Thymus (tissue), 11 donors: ENCODE measurements around the gene IL3. TPM values are rescaled to one million over a fixed set of nuclear protein-coding genes. Genes with fewer than 3 reads are reported as not detected.

Experiments
- DNase-seq, 9 donors: peaks; one replicate each; pipeline ENCODE4 v3.0.0-alpha.2; 2013; ENCODE audit warnings: low spot score in 9 of 9, low read depth in 6 of 9, missing footprints in 1 of 9
- H3K27ac ChIP-seq, 2 donors: one replicate each; pipeline ENCODE4 v1.5.1; 2013; ENCODE audit warnings: control low read depth in 1 of 2, low read depth in 1 of 2, low read length in 1 of 2, mild to moderate bottlenecking in 1 of 2, moderate library complexity in 1 of 2
- H3K27me3 ChIP-seq, 2 donors: one replicate each; pipeline ENCODE4 v1.5.1; 2013; ENCODE audit warnings: low read length in 1 of 2; ENCODE audit not compliant: control insufficient read depth in 2 of 2, insufficient read depth in 1 of 2
- H3K36me3 ChIP-seq, 2 donors: one replicate each; pipeline ENCODE4 v1.5.1; 2013; ENCODE audit warnings: low read length in 1 of 2, mild to moderate bottlenecking in 1 of 2, moderate library complexity in 1 of 2; ENCODE audit not compliant: control insufficient read depth in 2 of 2, insufficient read depth in 2 of 2
- H3K4me1 ChIP-seq, 2 donors: one replicate each; pipeline ENCODE4 v1.5.1; 2013; ENCODE audit warnings: low read length in 2 of 2; ENCODE audit not compliant: control insufficient read depth in 2 of 2, insufficient read depth in 2 of 2
- H3K4me3 ChIP-seq, 2 donors: one replicate each; pipeline ENCODE4 v1.5.1; 2013; ENCODE audit warnings: low read length in 2 of 2, control low read depth in 1 of 2, mild to moderate bottlenecking in 1 of 2
- H3K9me3 ChIP-seq, 2 donors: one replicate each; pipeline ENCODE4 v1.5.1; 2013; ENCODE audit warnings: low read length in 1 of 2, mild to moderate bottlenecking in 1 of 2; ENCODE audit not compliant: control insufficient read depth in 2 of 2, insufficient read depth in 1 of 2
- WGBS: extraction: QIAGEN DNeasy Blood & Tissue Kit; methylation state at CpG from one replicate; pipeline ENCODE4 v1.1.7; 2013; 5-methylcytosine and 5-hydroxymethylcytosine counted together
- polyA plus RNA-seq: library from polyadenylated mRNA; stranded (reverse); fragments of 200-250 nt; gene quantifications from one replicate; pipeline ENCODE4 v1.2.3, GENCODE V29; 2013
- total RNA-seq: library from RNA; stranded (reverse); fragments of 120-200 nt; gene quantifications from one replicate; pipeline ENCODE4 v1.2.4, GENCODE V29; 2013
- donor health status: healthy.

IL3 gene
- total and polyA plus RNA-seq, 2 donors = 0.34 TPM; not detected in 1

DNA sequence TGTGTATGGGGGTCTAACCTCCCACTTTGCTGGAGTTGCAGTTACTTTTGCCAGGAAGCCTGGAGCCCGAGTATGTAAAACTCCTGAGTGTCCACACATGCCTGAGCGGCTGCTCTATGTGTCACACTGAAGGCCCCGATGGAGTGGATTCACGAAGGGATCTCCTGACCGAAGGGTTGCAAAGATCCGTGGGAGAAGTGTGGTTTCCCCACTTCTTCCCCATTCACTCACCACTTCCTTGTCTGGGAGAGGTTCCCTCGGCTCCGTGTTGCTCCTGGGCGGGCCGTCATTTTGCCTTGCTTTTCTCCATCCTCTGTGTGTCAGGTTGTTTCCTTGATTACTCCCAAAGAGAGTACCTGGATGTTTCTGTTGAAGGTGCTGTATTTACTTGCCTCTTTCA is 16.2 kb upstream of the IL3 start:
- Histone ChIP-seq H3K4me1 (no peaks in the 10 kb centered on the region), H3K27ac (no peak overlapping the region), H3K36me3 (no peaks in the 10 kb centered on the region), H3K9me3 (no peaks in the 10 kb centered on the region), H3K4me3 (no peak overlapping the region), H3K27me3 (no peaks in the 10 kb centered on the region)
- 40% methylated on average over 10 of the region's 10 CpGs for WGBS
- DNase-seq = no peak

DNA sequence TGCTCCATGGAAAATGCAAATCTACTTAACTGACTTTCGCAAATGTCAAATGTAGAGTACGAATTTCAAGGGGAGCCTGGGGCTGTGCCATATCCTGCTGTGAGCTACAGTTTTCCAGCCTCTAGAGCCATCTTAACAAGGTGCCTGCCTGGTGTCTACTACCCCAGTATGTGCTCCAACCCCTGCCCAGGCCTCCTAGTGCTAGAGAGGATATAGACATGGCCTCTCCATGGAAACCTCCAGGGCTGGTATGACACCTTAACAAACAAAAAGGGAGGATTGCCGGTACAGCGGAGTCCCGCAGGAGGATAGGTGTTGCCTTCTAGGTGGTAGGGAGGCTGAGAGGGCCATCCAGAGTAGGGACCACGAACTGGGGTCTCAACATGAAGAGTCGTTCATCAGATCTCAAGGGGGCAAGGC is 13.6 kb upstream of the IL3 start:
- H3K27me3 ChIP-seq = no peaks in the 10 kb centered on the region
- H3K36me3 ChIP-seq = no peaks in the 10 kb centered on the region
- H3K4me1 ChIP-seq = no peaks in the 10 kb centered on the region
- no peaks in the 10 kb centered on the region for H3K9me3 ChIP-seq
- WGBS = 95% methylated on average over 7 of the region's 7 CpGs
- H3K27ac ChIP-seq = no peak overlapping the region
- DNase-seq = no peak
- no peak overlapping the region for H3K4me3 ChIP-seq

DNA sequence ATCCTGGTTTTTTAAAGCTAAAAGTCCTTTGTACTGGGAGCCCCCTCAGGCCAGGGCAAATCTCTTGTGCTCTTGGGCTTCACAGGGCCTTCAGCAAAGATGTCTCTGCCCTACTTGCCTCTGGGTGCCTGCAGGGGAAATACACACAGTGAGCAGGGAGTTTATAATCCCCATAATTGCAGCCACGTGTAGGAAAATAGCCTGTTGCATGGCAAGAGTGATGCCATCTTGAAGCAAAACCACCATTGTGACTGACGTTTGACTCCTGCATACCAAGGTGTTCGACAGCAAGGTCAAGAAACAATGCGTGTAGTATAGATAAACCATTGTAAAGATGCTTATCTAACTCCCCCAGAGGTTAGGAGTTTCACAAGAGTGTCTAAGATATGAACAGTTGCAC is 11.4 kb upstream of the IL3 start:
- DNase-seq = no peak
- Histone ChIP-seq H3K27ac (no peak overlapping the region), H3K4me3 (no peak overlapping the region), H3K36me3 (no peaks in the 10 kb centered on the region), H3K4me1 (no peaks in the 10 kb centered on the region), H3K9me3 (no peaks in the 10 kb centered on the region), H3K27me3 (no peaks in the 10 kb centered on the region)
- 80% methylated on average over 4 of the region's 4 CpGs for WGBS

DNA sequence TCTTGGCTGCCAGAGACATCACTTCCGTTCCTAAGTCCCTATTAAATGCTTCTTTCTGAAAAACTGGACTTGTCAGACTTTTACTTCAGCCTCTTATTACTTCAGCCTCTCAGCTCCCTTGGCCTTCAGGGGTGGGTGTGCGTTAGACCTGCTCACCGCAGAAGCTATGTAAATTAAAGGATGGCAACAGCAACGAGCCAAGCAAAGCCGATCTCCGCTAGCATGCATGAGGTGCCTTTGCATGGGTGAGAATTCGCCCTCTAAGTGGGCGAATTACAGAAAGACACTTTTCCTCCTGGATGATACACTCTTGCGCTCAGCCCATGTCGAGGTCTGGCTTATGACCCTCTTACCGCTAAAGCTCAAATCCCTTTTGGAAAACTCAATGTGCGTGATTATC is 10.9 kb upstream of the IL3 start:
- Histone ChIP-seq H3K9me3 (no peaks in the 10 kb centered on the region), H3K27me3 (no peaks in the 10 kb centered on the region), H3K36me3 (no peaks in the 10 kb centered on the region), H3K4me1 (no peaks in the 10 kb centered on the region), H3K4me3 (no peak overlapping the region), H3K27ac (no peak overlapping the region)
- WGBS = 98% methylated on average over 12 of the region's 12 CpGs
- DNase-seq = no peak

DNA sequence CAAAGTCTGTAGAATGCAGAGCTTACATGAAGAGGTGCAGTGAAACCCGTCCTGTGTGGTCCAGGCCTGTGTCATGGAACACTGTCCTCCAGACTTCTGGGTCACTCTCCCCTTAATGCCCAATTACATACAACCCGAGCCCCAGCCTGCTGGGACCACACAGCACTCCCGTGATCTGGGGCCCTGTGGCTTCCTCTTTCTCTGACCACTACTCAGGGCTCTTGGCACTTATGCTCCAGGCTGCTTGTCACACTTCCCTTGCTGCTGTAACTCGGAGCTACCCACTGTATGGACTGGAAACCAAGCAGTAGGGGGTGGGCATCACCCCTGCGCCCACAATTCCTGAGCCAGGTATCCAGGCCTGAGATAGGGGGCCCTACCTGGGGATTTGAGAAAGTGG is 10.3 kb upstream of the IL3 start:
- no peaks in the 10 kb centered on the region for H3K27me3 ChIP-seq
- 39% methylated on average over 5 of the region's 5 CpGs for WGBS
- H3K4me3 ChIP-seq = no peak overlapping the region
- H3K27ac ChIP-seq = no peak overlapping the region
- H3K9me3 ChIP-seq = no peaks in the 10 kb centered on the region
- H3K36me3 ChIP-seq = no peaks in the 10 kb centered on the region
- no peak for DNase-seq
- no peaks in the 10 kb centered on the region for H3K4me1 ChIP-seq

DNA sequence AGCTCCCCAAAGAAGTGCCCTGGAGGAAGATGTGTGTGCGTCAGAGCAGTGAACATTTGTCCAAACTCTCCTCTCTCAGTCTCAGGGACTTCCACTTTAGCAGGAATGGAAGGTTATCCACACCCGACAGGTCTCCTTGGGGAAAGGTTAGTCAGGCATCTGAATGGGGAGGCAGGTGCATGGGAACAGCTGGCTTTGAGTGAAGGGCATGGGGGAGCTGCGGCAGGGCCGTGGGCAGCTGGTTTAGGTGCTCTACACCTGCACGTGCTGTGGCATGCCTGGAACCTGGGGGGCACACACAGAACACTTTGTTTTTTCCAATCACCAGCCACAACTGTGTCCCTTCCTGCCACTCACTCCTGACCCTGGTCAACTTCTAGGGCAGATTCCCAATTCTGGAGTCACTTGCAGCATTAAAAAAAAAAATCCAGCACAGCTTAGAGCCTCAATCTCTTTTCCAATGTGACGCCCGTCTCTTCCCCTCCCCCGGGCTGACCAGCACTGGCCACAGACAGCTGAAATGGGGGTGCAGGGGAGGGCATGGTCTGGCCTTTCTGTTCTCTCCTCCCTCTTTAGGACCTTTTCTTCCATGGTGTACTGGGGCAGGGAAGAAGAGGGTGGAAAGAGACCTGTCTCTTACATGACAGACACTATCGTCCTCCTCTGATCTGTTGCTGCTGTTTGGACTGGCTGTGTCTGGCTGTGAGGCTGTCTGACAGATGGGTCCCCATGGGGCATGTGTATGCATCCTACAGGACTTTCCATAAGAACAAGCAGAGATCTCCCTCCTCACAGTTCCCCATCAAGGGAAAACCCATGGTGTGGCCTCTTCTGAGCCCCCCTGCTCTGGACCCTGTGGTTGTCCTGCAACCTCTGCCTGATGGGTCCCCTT is 9.5 kb upstream of the IL3 start:
- DNase-seq = no peak
- H3K27me3 ChIP-seq = no peaks in the 10 kb centered on the region
- no peak overlapping the region for H3K27ac ChIP-seq
- no peak overlapping the region for H3K4me3 ChIP-seq
- H3K36me3 ChIP-seq = no peaks in the 10 kb centered on the region
- H3K9me3 ChIP-seq = no peaks in the 10 kb centered on the region
- peaks cover 0 to 1% of the 10 kb centered on the region in 2 donors for H3K4me1 ChIP-seq
- 87% methylated on average over 9 of the region's 9 CpGs for WGBS

DNA sequence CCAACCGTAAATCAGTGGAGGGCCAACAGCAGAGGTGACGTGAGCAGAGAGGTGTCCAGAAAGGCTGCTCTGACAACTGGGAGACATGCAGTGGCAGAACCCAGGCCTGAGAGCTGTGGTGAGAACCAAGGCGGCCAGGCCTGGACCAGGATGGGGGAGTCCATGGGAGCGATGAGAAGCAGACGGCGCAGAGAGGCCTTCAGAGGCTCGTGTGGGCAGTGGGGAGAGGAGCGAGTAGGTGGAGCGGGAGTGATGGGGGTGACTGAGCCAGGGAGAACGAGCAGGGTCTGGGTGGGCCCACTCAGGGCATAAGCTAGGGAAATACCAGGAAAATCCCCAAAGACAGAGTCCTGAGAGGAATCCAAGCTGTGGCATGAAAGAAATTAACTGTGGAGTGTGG is 7.9 kb upstream of the IL3 start:
- Histone ChIP-seq H3K36me3 (no peaks in the 10 kb centered on the region), H3K27me3 (no peaks in the 10 kb centered on the region), H3K9me3 (no peaks in the 10 kb centered on the region), H3K27ac (no peak overlapping the region), H3K4me1 (peaks cover 15 to 17% of the 10 kb centered on the region in 2 donors), H3K4me3 (no peak overlapping the region)
- no peak for DNase-seq
- WGBS = 85% methylated on average over 10 of the region's 10 CpGs

DNA sequence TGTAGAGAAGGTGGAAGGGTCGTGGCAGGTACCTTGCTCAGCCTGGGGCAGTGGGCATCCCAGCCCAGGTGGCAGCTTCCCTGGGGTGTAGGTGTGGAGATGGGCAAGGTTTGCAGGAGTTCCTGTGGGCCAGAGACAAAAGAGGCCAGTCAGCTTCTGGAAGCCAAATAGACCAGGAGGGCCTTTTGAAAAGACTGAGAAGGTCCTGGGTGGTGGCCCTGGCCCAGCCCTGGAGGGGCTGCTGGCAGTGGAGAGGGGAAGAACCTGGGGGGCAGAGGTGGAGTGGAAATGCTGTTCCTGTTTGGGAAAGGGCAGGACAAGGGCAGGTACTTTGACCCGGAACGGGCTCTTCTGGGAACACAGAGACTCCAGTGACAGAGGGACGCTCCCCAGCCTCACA is 7.0 kb upstream of the IL3 start:
- no peak for DNase-seq
- Histone ChIP-seq H3K36me3 (no peaks in the 10 kb centered on the region), H3K27ac (no peak overlapping the region), H3K4me3 (no peak overlapping the region), H3K4me1 (peaks cover 19 to 24% of the 10 kb centered on the region in 2 donors), H3K9me3 (no peaks in the 10 kb centered on the region), H3K27me3 (no peaks in the 10 kb centered on the region)
- WGBS = 91% methylated on average over 4 of the region's 4 CpGs

DNA sequence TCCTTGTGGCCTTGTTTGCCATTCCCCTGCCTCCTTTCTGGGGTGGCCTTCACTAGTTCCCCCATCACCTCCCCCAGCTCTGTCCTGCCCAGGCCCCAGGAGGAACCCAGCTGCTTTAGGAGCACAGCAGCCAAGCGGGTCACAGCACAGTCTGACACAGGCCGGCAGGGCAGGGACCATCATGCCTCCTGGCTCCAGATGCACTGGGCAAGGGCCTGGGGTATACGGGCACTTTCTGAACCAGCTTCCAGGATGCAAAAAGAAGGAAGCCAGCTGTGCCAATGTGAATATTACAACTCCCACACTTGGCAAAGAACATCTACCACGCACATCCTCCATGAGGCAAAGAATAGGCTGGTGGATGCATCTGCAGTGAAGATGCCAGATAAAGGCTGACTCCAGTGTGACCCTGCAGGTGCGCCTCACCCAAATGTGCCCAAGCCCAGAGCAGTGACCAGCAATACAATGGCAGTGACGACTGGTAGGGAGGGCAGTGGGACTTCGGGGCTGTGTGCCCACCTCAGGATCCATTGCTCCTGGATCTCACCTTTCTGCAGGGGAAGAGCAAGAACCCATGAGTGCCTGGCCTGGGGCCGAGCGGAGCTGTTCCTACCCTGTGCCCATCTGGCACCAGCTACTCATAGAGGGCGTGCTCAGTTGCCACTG is 6.3 kb upstream of the IL3 start:
- Histone ChIP-seq H3K4me1 (peaks cover 19 to 28% of the 10 kb centered on the region in 2 donors), H3K9me3 (no peaks in the 10 kb centered on the region), H3K4me3 (no peak overlapping the region), H3K36me3 (no peaks in the 10 kb centered on the region), H3K27me3 (no peaks in the 10 kb centered on the region), H3K27ac (no peak overlapping the region)
- DNase-seq = no peak
- 96% methylated on average over 10 of the region's 10 CpGs for WGBS
